HEK293T (cell line): ENCODE results near the gene GMDS.

Experiments used
- ARNT ChIP-seq: fragments of 450-650 bp; IDR thresholded peaks from 2 replicates; pipeline ENCODE4 v1.6.1; 2017; ENCODE audit warnings: mild to moderate bottlenecking
- ELF4 ChIP-seq: fragments of 450-650 bp; IDR thresholded peaks from 2 replicates; pipeline ENCODE4 v1.6.1; 2017; ENCODE audit warnings: antibody characterized with exemption
- FOXK2 ChIP-seq: fragments of 450-650 bp; IDR thresholded peaks from 2 replicates; pipeline ENCODE4 v1.6.1; 2016; ENCODE audit warnings: mild to moderate bottlenecking
- NFRKB ChIP-seq: fragments of 450-650 bp; IDR thresholded peaks from 2 replicates; pipeline ENCODE4 v1.6.1; 2016; ENCODE audit warnings: mild to moderate bottlenecking, moderate library complexity

GRCh38 chr6:1689141-1689540, 556.3 kb downstream of the GMDS start:
- no peak for TF ChIP-seq ARNT
- TF ChIP-seq FOXK2 = no peak
- TF ChIP-seq NFRKB = no peak
- no peak for TF ChIP-seq ELF4
